DND-41 (cell line): ENCODE results near the gene BTN2A1.

ENCODE experiments used
- EZH2 ChIP-seq: IDR thresholded peaks from 3 replicates; pipeline ENCODE4 v1.6.1; 2012; ENCODE audit warnings: borderline replicate concordance, low read depth, mild to moderate bottlenecking, moderate library complexity, low read length, inconsistent platforms; ENCODE audit not compliant: severe bottlenecking
- TF ChIP-seq, protein P1 (sequence below): IDR thresholded peaks from 2 replicates; pipeline ENCODE4 v1.5.1; 2012; ENCODE audit warnings: borderline replicate concordance, low read length, moderate library complexity, mild to moderate bottlenecking; ENCODE audit not compliant: poor library complexity, severe bottlenecking; ENCODE audit errors: extremely low read depth

DNA sequence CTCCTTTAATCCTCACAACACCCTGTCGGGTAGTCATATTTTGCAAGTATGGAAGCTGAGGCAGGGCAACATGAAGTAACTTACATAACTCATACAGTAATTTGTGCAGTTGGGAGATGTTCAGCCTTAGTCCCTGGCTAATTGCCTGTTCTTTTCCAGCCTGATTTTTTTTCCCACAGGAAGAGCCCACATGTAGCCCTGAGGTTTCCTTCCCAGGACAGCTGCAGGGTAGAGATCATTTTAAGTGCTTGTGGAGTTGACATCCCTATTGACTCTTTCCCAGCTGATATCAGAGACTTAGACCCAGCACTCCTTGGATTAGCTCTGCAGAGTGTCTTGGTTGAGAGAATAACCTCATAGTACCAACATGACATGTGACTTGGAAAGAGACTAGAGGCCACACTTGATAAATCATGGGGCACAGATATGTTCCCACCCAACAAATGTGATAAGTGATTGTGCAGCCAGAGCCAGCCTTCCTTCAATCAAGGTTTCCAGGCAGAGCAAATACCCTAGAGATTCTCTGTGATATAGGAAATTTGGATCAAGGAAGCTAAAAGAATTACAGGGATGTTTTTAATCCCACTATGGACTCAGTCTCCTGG, 5.0 kb upstream of the BTN2A1 start:
- TF ChIP-seq EZH2, result no peak
- TF ChIP-seq, protein P1, sequence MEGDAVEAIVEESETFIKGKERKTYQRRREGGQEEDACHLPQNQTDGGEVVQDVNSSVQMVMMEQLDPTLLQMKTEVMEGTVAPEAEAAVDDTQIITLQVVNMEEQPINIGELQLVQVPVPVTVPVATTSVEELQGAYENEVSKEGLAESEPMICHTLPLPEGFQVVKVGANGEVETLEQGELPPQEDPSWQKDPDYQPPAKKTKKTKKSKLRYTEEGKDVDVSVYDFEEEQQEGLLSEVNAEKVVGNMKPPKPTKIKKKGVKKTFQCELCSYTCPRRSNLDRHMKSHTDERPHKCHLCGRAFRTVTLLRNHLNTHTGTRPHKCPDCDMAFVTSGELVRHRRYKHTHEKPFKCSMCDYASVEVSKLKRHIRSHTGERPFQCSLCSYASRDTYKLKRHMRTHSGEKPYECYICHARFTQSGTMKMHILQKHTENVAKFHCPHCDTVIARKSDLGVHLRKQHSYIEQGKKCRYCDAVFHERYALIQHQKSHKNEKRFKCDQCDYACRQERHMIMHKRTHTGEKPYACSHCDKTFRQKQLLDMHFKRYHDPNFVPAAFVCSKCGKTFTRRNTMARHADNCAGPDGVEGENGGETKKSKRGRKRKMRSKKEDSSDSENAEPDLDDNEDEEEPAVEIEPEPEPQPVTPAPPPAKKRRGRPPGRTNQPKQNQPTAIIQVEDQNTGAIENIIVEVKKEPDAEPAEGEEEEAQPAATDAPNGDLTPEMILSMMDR, result no peak
